Embryonic facial prominence (tissue), 1 donor: ENCODE data around the gene TECRL.

Experiments
- DNase-seq: peaks from one replicate; pipeline ENCODE4 v3.0.0-alpha.2; 2016; ENCODE audit errors: extremely low spot score

TECRL gene

DNA sequence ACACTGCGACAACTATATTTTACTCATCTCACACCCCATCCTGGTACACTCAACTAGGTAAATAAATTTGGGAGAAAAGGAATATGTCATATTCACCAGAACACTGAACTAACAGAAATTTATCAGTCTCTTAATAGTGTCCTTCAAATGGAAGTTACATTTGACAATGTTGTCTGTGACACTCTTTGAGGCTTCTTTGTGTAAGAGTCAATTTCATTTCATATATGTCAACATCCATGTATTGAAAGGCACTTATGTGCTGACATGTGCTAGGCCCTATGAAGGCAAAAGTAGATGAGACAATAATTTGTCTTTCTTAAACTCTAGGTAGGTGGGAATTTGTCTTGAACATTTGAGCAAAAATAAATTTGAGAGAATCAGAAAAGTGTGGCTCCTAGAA is 82.0 kb downstream of the TECRL start:
- DNase-seq: no peak

- DNase-seq: no peak
Observed at GRCh38 chr4:64326507-64326906, 82.7 kb downstream of the TECRL start.

DNA sequence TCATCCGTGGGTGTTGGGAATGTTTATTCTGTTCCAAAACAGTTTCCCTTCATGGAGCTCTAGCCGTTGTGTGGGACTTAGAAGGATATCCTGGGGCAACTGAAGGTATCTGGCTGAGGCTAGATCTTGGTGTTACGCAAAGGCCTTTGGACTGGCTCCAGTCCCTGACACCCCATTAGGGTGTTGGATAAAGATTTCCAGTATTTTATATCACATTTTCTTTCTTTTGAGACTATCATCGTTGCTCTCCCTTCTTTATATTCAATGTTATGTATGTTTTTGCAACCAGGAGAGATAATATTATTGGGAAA is 103.0 kb downstream of the TECRL start:
- DNase-seq: no peak

DNA sequence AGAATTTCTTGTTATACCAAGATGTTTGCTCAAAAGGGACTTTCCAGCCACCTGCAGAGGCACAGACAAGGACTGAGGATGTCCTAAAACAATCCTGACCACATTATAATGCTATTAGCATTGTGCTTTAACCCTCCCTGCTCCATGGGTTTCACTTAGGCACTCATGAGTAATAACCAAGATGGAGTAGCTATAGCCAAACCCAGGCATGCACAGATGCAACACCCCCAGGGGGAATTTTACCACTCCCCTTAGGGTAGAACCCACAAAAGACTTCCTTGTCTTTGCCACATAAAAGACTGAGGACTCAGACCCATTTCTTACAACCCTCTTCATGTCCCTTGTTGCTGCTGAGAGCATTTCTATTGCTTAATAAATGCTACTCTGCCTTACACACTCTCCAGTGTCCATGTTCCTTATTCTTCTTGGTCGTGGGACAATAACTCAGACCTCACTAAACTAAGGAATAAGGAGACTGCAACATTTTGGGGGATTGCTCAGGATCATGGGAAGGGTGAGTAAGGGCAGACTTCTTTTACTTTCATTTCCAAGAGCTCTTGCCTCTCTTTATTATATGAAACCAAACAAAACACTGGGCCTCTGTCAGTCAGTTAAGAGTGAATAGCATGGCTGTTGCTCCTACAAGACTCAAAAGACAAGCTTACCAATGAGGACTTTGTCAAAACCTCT is 103.5 kb downstream of the TECRL start:
- no peak for DNase-seq

DNA sequence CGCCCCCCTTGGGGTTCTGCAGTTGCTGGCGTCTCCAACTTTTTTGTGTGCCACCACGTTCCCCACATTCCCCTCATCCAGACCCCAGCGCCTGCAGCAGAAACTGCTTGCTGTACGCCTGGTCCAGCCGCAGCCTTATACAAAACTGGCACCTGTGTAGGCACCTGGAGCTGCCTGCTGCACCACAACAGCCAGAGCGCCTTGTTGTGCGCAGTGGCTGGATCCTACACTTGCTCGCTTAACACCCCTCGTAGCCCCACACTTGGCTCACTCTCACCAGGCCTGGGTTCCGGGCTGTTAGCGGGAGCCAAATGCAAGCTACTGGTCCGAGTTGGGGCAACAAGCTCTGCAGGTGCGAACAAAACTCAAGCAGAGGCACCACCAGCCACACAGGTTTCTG is 136.8 kb downstream of the TECRL start:
- DNase-seq: no peak

GRCh38 chr4:64271601-64272081 is 137.6 kb downstream of the TECRL start:
- DNase-seq: no peak

DNA sequence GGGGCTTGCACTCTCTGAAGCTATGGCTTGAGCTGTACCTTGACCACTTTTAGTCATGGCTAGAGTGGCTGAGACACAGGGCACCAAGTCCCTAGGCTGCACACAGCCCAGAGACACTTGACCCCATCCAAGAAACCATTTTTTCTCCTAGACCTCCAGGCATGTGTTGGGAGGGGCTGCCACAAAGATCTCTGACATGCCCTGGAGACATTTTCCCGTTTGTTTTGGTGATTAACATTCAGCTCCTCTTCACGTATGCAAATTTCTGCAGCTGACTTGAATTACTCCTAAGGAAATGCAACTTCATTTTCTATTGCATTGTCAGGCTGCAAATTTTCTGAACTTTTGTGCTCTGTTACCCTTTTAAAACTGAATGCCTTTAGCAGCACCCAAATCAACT is 142.6 kb downstream of the TECRL start:
- no peak for DNase-seq

DNA sequence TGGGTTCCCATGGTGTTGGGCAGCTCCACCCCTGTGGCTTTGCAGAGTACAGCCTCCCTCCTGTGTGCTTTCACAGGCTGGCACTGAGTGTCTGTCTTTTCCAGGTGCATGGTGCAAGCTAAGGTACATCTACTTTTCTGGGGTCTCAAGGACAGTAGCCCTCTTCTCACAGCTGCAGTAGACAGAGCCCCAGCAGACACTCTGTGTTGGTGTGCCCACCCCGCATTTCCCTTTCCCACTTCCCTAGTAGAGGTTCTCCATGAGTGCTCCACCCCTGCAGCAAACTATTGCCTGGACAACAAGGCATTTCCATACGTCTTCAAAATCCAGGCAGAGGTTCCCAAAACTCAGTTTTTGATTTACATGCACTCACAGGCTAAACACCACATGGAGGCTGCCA is 143.0 kb downstream of the TECRL start:
- DNase-seq: no peak

DNA sequence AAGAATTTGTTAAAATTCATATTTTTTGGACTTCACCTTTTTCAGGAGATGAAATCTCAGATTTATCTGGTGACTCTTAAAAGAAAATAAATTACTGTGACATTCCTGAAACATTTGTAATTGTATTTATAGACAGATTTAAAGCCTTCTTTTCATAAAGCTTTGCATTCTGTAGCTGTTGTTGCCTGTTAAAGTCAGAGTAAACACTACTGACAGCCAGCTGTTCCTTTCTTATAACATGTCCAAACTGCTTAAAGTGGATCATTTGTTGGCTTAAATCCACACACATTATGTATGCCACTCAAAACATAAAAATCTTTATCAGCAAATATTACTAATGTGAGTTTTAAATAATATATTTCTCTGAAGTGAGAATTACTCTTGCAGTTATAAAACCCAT is 157.5 kb downstream of the TECRL start:
- DNase-seq: no peak

DNA sequence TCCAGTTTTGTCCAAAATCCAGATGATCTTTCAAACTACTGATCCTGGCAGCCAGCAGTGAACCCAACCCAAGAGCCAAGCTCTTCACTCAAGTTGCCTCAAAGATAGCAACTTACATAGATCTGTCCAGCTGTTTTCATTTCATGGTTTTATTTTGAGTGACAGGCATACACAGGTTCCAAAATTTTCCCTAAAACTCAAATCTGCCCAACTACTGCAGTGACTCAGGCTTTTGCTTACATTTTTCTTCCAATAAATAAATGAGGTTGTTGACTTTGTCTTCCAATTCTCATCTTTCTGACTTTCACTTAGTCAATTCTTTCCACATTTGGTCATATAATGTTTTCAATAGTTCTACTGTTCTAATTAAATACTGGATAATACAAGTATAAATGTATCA is 158.8 kb downstream of the TECRL start:
- DNase-seq: no peak

- DNase-seq: no peak
Observed at GRCh38 chr4:64250061-64250460, 159.2 kb downstream of the TECRL start.

DNA sequence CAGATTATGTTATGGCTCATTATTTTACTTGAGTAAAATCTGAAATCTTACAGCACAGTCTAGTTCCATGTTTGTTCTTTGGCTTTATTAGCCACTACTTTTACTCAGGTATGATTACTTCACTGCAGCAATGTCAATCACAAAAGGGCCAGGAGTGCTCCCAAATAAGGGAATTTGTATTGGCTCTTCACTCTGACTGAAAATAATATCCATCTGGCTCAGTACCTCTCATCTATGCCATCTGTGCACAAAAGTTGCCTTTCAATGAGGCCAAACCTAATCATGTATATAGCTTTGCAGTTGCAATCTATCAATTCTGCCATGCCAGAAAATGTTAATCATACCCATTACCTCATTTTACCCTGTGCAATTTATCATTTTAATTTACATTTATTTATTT is 161.1 kb downstream of the TECRL start:
- DNase-seq: no peak

- DNase-seq: no peak
Observed at GRCh38 chr4:64230709-64231310, 178.4 kb downstream of the TECRL start.
